Measurements from ENCODE around the gene ACAT2.
"Not testable (repeated sequence)": the region's sequence is repeated elsewhere in the genome, so short reads cannot be mapped to it uniquely, and the experiment has no call there.

Gene ACAT2

DNA sequence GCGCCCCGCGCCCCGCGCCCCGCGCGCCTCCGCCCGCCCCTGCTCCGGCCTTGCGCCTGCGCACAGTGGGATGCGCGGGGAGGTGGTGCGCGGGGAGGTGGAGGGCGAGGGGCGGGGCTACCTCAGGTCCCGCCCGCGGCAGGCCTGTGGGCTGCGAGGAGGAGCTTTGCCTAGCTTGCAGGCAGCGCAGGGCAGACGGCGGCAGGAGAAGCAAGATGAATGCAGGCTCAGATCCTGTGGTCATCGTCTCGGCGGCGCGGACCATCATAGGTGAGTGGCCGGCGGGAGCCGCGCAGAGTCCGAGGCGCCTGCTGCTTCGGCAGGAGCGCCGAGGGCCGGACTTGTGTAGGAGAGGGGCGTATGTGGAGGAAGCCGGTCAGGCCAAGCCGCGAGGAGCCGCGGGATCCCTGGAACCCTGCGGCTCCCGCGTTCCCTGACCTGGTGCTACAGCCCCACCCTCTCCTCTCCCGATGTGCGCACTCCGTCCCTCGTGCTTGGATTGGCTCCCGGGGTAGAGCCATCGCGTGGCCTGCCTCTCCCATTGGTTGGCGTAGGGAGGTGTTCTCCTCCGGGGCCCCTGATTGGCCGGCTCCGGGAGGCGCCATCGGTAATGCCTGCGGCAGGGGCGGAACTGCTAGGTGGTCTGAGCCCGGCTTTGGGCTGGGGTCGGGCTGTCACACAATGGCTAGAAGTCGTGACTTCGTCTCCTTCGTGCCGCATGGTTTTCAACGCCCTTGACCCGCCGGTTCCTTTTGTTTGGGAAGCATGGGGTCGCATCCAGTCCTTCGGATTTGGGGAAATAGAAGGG, at the start of gene ACAT2:
Gene ACAT2 (plus strand): TSS at position 173 of the 808 bp plus-strand sequence. CDS start 43 bp downstream, at position 216.
- peak; percentile 100 for DNase-seq

DNA sequence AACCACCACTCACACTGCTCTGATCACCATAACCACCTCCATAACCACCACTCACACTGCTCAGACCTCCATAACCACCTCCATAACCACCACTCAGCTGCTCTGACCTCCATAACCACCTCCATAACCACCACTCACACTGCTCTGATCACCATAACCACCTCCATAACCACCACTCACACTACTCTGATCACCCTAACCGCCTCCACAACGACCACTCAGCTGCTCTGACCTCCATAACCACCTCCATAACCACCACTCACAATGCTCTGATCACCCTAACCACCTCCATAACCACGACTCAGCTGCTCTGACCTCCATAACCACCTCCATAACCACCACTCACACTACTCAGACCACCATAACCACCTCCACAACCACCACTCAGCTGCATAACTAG, 49.5 kb upstream of the ACAT2 start:
- DNase-seq, result not testable (repeated sequence)

DNA sequence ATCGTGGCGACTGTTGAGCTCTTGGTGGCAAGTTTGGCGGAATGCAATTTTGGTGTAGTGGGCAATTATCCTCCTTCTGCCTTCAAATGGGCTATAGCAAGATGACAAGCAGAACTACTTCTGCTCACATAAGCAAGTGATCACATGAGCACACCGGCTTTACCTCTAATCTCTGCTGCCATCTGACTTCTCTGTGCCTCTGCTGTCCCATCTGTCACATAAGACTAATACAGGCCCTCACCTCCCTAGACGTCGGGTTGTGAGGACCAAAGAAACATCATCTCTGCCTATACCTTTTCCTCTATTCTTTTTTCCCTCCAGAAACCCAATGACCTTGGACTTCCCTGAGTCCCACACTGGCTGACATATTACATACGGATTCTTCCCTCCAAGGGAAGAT, 47.9 kb upstream of the ACAT2 start:
- no peak for DNase-seq

DNA sequence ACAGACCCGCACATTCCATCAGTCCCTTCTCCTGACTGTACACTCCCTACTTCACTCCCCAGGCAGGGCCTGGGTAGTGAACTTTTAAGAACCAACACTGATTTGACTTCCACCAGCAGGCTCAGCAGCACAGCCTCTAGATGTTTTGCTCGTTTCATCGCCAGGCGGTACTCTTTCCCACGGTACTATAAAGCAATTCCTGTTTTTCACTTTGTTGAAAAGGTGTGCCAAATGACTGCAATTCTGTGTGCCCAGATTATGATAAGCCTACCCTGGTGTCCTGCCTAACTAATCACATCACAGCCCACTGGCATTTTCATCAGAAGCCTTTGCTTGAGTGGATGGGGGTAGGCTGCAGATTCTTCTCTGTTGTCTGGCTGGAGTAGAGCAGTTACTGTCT, 47.4 kb upstream of the ACAT2 start:
- DNase-seq, result no peak

DNA sequence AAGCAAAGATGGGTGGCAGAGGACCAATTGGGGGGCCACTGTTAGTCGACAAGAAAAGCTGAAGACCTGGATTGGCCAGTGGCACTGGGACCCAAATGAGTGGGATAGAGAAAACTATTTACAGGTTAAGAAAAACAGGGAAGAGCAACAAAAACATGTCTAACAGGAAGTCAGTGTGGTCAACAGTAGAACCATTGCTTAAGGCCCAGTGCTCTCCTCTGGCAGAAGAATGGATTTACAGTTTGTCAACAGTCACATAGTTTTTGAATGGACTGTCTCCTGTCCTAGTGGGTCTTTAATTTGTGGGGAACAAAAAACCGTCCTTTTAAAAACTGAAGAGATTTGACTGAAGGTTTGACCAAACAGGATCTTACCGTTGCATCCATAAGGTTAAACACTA, 46.7 kb upstream of the ACAT2 start:
- no peak for DNase-seq

DNA sequence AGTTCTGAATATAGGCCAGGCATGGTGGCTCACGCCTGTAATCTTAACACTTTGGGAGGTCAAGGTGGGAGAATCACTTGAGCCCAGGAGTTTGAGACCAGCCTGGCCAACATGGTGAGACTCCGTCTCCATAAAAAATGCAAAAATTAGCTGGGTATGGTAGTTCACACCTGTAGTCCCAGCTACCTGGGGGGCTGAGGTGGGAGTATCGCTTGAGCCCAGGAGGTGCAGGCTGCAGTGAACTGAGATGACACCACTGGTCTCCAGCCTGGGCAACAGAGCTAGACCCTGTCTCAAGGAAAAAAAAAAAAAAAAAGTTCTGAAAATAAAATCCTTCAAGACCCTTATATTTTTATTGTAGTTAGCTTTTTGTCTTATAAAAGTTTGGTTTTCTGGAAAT, 46.2 kb upstream of the ACAT2 start:
- no peak for DNase-seq

DNA sequence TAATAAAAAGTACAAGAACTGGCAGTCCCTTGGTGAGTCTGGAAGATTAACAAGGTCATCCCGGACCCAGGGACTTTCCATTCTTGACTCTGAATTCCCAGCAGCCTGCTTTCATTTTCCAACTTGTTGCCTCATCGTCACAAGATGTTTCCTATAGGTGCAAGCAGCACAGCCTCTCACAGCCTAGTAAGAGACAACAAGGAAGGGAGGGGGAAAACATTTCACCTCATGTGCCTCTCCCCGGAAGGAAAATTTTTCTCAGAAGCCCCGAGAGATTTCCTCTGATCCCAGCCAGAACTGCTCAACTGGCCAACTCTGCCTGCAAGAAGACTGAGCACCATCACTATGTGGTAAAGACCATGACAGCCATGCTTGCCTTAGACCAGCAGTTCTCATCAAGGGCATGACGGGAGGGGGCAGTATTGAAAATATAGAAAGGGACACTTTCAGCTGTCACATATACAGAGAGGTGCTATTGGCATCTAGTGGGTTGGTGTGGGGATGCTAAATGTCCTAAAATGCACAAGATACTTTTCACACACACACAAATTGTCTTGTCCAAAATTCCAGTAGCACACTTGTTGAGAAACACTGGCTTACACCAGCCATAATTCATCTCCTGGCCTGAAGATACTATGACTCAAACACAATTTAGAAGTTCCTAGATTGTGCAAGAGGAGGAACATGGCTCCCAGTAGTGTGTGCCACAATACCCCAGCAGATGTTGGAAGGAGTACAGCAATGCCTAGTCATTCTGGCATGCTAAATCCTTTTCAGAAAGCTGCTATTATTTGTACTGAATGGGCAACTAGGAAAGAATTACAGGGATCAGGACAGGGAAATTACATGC, 45.4 kb upstream of the ACAT2 start:
- DNase-seq, result no peak

DNA sequence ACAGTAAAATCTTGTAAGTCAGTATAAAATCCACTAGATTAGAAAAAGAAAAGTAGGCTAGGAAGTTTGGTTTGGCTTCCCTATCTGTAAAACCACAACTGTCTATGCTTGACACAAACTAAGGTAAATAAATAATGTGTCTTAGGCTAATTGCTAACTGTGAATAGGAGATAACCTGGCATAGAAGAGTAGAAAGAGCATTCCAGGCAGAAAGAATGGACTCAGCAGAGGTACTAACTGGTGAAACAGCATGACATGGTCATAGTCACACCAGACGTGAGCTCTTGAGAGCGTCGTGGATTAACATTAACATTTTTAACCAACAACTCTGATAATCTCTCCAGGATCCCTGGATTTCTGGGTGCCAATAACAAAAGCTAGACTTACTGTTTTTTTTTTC, 43.2 kb upstream of the ACAT2 start:
- no peak for DNase-seq

DNA sequence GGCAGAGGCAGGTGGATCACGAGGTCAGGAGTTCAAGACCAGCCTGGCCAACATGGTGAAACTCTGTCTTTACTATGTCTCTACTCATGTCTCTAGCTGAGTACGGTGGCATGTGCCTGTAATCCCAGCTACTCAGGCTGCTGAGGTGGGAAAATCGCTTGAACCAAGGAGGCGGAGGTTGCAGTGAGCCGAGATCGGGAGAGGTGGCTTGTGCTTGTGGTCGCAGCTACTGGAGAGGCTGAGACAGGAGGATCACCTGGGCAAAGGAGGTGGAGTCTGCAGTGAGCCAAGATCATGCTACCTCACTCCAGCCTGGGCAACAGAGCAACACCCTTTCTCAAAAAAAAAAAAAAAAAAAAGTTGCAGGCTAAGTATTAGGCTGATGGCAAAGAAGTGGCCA, 42.6 kb upstream of the ACAT2 start:
- DNase-seq, result no peak

DNA sequence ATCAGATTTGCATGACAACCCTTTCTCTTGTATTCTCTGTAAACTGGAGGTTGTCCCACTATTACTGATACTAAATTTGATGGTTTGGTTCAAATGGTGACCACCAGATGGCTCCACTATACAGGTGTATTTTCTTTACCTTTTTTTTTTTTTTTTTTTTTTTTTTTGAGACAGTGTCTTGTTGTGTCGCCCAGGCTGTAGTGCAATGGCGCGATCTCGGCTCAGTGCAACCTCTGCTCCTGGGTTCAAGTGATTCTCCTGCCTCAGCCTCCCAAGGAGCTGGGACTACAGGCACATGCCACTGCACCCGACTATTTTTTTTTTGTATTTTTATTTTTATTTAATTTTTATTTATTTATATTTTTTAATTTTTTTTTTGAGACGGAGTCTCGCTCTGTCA, 41.1 kb upstream of the ACAT2 start:
- peak; percentile 52 for DNase-seq

DNA sequence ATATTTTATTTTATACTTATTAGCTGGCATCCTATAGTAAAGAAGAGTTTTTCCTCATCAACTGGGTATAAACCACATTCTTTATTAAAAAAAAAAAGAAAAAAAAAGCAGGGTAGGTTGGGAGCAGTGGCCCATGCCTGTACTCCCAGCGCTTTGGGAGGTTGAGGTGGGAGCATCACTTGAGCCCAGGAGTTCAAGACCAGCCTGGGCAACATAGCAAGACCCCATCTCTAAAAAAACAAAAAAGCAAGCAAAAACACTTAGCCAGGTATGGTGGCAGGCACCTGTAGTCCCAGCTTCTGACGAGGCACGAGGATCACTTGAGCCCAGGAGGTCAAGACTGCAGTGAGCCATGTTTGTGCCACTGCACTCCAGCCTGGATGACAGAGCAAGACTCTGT, 39.9 kb upstream of the ACAT2 start:
- not testable (repeated sequence) for DNase-seq

DNA sequence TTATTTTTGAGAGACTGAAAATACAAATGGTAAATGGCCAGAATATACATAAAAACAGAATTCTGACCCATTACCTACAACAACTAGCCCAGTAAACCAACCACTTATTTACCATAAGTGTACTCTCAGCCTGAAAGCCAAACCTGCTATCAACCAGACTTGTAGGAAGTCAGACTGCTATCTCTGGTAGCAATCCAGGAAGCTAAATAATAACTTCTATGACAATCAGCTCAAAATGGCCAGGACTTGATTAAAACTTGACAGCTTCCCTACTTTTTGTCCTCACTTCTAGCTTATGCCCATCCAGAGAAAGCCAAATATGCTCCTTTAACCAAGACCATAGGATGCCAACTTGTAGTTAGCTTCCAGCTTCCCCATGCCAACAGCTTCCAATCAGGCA, 39.2 kb upstream of the ACAT2 start:
- no peak for DNase-seq

DNA sequence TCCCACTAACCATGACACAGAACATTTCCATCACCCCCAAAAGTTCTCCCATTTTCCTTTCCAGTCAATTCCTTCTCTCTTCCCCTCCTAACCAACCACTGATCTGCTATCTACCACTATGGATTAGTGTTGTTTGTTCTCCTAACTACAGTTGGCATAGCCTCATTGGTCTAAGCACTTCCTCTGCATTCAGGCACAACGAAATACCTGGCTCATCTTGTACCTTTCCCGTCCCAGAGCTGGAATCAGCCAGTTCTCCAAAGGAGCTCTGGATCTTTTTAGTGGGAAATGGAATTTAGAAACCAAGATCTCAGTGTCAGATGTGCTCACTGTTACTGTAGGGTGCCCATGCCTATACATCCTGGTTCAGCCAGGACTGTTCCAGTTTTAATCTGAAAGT, 38.6 kb upstream of the ACAT2 start:
- no peak for DNase-seq

DNA sequence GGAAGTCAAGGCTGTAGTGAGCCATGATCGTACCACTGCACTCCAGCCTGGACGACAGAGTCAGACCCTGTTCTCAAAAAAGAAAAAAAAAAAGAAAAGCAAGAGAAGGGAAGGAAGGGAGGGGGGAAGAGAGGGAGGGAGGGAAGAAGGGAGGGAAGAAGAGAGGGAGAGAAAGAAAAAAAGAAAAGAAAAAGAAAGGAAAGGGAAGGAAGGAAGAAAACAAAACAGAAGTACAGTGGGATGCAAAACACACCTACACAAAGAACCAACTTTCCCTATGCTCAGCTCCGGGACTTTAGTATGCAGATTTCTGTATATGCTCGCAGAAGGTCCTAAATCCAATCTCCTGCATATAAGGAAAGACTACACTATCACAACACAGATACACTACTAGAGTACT, 37.1 kb upstream of the ACAT2 start:
- no peak for DNase-seq

DNA sequence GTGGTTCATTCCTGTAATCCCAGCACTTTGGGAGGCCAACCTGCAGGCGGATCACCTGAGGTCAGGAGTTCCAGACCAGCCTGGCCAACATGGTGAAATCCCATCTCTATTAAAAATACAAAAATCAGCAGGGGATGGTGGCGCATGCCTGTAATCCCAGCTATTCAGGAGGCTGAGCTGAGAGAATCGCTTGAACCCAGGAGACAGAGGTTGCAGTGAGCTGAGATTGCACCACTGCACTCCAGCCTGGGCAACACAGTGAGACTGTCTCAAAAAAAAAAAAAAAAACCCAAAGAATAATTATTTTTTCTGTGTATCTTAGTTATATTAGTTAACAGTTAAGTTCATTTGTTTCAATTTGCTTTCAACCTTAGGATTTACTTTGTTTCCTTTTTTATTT, 36.6 kb upstream of the ACAT2 start:
- not testable (repeated sequence) for DNase-seq

DNA sequence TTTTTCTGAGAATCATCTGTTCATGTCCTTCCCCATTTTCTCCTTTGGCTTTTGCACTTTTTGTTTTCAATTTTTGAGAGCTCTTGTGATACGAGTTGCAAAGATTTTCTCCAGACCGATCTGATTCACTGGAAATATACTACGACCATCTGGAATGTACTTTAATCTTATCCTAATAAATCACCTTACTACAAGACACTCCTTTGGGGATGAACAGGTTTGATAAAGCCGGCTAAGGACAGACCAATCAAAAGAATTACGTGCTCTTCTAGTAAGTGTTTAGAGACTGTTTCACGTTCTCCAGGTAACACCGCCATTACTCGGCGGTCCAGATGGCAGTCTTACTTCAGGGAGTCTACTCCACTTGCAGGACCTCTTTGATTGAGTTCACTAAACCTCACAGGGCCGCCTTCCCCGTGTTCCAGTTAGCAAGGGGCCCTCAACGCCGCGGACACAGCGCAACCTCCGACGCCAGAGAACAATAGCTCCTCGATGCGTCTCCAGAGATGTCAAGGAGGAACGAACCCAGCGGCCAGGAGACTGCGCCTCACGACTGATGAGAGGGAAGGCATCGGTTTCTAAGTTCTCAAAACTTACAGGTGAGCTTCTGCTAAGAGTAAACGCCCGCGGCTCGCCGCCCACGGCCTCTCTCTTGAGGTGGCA, 35.5 kb upstream of the ACAT2 start:
- DNase-seq, result no peak

DNA sequence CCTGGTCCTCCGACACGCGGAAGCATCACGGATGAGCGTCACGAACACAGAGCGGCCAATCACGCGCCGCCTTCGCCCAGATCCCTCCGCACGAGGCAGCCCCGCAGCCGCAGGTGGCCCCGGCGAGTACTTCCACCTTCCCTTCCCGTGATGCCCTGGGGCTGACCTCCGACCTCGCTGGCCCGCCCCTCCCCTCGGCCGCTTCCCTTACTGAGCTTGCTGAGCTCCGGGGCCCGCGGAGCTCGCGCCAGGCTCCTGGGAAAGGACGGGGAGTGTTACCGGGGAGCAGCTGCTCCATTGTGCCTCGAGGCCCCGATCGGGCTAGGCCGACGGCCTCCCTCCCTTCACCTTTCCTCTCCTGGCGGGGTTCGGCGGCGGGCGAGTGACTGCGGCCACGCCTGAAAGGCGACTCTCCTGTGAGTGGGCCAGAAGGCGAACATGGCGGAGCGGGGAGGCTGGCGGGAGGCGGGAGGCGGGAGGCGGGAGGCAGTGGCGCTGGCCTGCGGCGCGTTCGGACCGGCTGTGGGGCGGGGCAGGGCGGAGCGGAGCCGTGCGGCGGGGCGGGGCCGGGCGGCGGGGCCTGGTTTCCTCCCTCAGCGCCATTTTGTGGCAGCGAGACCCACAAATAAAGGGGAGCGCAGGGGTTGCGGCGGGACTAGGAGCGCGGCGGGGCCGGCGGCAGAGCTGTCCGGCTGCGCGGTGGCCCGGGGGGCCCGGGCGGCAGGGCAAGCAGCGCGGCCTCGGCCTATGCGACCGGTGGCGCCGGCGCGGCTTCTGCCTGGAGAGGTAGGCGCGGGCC, 34.7 kb upstream of the ACAT2 start, which contains the start of gene WTAP:
Gene WTAP (plus strand): TSS at position 589 of the 799 bp plus-strand sequence. CDS start 8,760 bp downstream, outside the sequence.
- peak; percentile 100 for DNase-seq

DNA sequence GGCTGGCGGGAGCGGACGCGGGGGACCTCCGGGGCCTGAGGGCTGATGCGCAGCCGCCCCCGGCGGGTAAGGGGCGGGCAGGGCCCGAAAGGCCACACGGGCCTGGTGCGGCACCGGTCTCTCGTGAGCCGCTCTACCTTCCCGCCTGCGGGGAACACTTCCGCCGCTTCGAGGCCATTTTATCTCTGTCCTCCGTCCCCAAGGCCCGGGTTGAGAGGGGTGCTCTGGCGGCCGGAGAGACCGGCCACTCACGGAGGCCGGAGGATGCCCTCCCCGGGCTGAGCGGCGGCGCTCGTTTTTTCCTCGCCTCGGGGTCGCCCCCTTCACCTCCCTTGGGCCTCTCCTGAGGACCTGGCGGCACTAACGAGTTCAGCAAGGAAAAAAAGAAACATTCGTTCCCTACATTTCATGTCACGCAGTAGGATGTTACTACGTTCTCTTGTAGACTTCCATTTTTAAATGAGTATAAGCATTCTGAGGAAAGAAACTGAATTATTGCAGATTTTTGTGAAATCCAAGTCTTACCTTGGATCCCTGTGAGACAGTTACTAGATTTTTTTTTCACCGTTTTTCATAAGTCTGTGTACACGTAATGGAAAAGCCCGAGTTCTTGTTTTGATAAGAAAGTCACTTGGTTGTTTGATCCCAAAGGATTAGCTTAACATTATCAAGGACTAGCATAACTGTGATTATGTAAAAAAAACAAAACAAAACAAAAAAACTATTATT, 34.0 kb upstream of the ACAT2 start:
- peak; percentile 76 for DNase-seq

DNA sequence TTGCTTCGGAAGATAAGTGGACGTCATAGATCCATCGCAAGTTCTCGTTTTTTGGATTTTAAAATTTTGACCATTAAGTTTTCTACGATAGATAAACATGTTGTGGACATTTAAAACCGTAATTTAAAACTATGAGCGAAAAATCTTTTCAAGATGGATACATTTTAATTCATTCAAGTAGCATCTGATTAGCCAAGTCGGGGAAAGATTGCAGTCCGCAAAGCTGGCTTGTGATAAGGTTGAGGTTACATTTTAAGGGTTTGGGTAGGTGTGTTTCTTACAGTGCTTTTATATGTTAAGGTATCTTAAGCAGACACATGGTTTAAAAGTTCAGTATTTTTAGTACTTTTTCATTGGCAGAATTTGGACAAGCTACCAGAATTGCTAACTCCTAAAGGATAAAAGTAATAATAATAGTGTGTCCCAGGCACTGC, 33.3 kb upstream of the ACAT2 start:
- peak; percentile 25 for DNase-seq

DNA sequence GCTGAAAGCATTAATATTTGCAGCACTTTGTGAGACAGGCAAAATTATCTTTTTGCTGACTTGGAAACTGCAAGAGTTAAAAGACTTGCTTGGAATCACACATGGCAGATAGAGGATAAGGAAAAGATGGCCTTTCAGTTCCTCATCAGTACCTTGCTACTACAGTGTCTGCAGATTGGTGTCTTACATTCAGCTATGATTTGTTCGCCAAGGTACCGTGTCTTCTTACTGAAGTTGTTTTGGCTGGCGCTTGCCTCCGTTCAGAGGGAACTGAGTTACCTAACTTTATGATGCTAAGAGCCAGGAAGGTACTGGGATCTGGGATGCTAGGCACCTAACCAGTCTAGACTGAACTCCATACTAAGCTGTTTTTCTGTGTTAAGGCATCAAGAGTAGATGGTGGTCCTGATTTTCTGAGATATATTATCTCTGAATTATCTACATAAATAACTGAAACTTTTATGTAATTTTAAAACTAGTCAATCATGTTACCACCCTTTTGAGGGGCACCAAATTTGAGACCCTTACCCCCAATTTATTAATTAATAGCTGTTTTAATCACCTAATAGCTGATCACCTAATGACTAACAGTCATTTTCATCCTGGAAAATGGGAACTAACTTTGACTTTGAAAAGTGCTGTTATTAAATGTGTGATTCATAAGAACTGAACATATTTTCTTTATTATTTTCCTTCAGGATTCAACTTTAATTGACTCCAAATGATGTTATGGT, 32.1 kb upstream of the ACAT2 start:
- no peak for DNase-seq

DNA sequence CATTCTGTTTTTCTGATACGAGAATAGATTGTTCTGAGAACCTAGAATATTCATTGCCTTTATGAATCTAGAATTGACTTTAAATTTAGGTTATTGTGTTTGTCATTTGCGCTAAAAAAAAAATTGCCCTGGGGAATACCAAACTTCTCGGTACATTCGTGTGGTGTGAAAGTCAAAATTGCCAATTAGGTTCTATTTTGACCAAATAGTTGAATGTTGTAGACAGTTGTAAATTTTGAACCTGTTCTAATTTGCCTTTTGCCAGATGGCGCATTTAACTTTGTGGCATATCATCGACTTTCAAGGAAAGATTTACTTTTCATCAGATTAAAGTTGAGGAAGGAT, 31.5 kb upstream of the ACAT2 start:
- DNase-seq, result no peak
